Measurements from ENCODE around the gene EIF4G1.
A peak's percentile ranks its signal among the peaks of the same experiment; 100 is the strongest.

EIF4G1 gene

GRCh38 chr3:184368586-184369183 lies 54.3 kb downstream of the EIF4G1 start:
- no peak for DNase-seq

- DNase-seq, result peak; percentile 42 to 50
Measured at GRCh38 chr3:184371570-184372018, 57.2 kb downstream of the EIF4G1 start.

GRCh38 chr3:184372296-184372821 lies 58.0 kb downstream of the EIF4G1 start:
- no peak for DNase-seq

GRCh38 chr3:184372911-184373310 lies 58.5 kb downstream of the EIF4G1 start:
- no peak for DNase-seq

GRCh38 chr3:184373422-184373821 lies 59.0 kb downstream of the EIF4G1 start:
- DNase-seq, result no peak

- no peak for DNase-seq
Measured at GRCh38 chr3:184375747-184376461, 61.5 kb downstream of the EIF4G1 start.

- DNase-seq, result no peak
Measured at GRCh38 chr3:184377374-184377773, 63.0 kb downstream of the EIF4G1 start.

- DNase-seq, result no peak
Measured at GRCh38 chr3:184377882-184378445, 63.6 kb downstream of the EIF4G1 start, which contains the start of gene THPO. THPO (minus strand) TSS chr3:184378207; CDS start chr3:184376259, 1,948 bp downstream.

- DNase-seq, result no peak
Measured at GRCh38 chr3:184378651-184379357, 64.4 kb downstream of the EIF4G1 start.

- DNase-seq, result no peak
Measured at GRCh38 chr3:184379358-184380184, 65.2 kb downstream of the EIF4G1 start, which contains the start of gene CHRD. CHRD (plus strand) TSS chr3:184380054; CDS start chr3:184380319, 265 bp downstream.

- no peak for DNase-seq
Measured at GRCh38 chr3:184380185-184380626, 65.8 kb downstream of the EIF4G1 start.

GRCh38 chr3:184380627-184381260 lies 66.3 kb downstream of the EIF4G1 start:
- no peak for DNase-seq

GRCh38 chr3:184381261-184382224 lies 67.1 kb downstream of the EIF4G1 start:
- DNase-seq, result no peak

- DNase-seq, result no peak
Measured at GRCh38 chr3:184382326-184383032, 68.1 kb downstream of the EIF4G1 start.

GRCh38 chr3:184383033-184383740 lies 68.8 kb downstream of the EIF4G1 start:
- no peak for DNase-seq

GRCh38 chr3:184384342-184384741 lies 69.9 kb downstream of the EIF4G1 start:
- DNase-seq, result no peak

Measured in stimulated activated CD4-positive, alpha-beta T cell treated with anti-CD3 and anti-CD28 coated beads, Interleukin-2, amount 100 ng/mL, for 48 hours (primary cell).